ENCODE data around the gene KLF7. TPM values are rescaled to one million over a fixed set of nuclear protein-coding genes. Genes with fewer than 3 reads are reported as not detected.

The KLF7 gene
- total and polyA plus RNA-seq, 5 donors from 2014 or later, result 5.9 to 64.3 (median 9.3) TPM

DNA sequence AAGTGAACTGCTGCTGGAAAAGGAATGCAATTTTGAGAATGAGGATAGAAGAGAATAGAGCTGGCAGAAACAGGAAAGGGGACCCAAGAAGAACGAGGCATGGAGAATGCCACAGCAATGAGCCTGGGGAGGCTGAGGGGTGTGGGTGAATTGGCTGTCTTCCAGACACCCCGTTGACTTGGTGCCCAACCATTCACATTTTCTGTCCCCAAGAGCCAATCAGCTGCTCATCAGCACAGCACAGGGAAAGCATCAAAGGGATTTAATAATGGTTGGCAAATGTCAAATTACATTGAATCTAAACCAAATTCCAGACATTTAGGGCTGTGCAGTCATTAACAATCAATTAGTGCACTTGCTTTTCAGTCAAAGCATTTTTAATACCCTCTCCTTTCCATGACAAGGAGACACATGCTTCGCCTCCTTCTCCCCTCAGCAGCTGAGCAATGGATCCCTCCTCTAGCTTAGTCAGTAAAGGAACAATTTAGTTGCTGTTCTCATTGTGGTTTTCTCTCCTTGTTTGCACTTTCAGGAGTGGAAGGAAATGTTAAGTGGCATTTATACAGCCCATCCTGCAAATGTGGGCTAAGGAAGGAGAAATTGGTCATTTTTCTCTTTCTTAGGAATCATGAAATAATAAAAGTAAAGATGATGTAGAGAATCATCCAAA is 98.8 kb downstream of the KLF7 start:
- no peak for ATAC-seq (ENCODE audit: low read depth in 2 of 2)
- DNase-seq, result no peak
- no peaks in the 10 kb centered on the region for H3K36me3 ChIP-seq (ENCODE audit: control insufficient read depth, insufficient read depth, low read length)
- peaks cover 2% of the 10 kb centered on the region for H3K27me3 ChIP-seq (ENCODE audit: control insufficient read depth, insufficient read depth, low read length)
- no peaks in the 10 kb centered on the region for H3K9me3 ChIP-seq (ENCODE audit: control insufficient read depth in 2 of 2, low read length in 2 of 2)
- no peak overlapping the region for H3K4me3 ChIP-seq (ENCODE audit: low read depth, low read length)
- Mint-ChIP-seq H3K27me3 (peaks cover 19% of the 10 kb centered on the region), H3K36me3 (no peaks in the 10 kb centered on the region), H3K4me1 (peaks cover 0 to 2% (median 0%) of the 10 kb centered on the region in 4 donors), H3K9me3 (peaks cover 0 to 6% (median 0%) of the 10 kb centered on the region in 7 donors), H3K4me3 (no peak overlapping the region), H3K27ac (no peak overlapping the region)
- H3K4me1 ChIP-seq (ENCODE audit: control insufficient read depth, insufficient read depth, low read length, poor library complexity, severe bottlenecking), result no peaks in the 10 kb centered on the region
- H3K27ac ChIP-seq (ENCODE audit: insufficient read depth, low read length, poor library complexity, severe bottlenecking), result no peak overlapping the region

DNA sequence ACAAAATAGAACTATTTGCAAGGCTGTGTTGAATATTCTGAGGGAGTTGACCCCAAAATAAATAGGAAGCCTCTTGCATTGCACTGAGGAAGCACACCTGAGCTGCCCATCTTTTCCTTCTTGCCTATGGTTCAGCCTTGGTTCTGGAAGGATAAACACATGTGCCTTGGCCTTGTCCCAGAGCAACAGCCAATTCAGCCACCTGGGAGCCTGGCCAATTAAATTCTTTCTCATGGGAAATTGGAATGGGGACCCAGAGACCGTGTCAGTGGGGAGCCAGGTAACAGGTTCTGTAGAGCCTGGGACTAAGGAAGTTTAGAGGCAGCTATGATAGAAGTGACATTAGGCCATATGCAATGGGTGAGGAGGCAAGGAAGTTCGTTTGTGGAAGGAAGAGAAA is 99.6 kb downstream of the KLF7 start:
- no peaks in the 10 kb centered on the region for H3K4me1 ChIP-seq (ENCODE audit: control insufficient read depth, insufficient read depth, low read length, poor library complexity, severe bottlenecking)
- peaks cover 2% of the 10 kb centered on the region for H3K27me3 ChIP-seq (ENCODE audit: control insufficient read depth, insufficient read depth, low read length)
- H3K4me3 Mint-ChIP-seq, result no peak overlapping the region
- no peaks in the 10 kb centered on the region for H3K36me3 Mint-ChIP-seq
- ATAC-seq (ENCODE audit: low read depth in 2 of 2), result no peak
- no peak overlapping the region for H3K27ac Mint-ChIP-seq
- peaks cover 0 to 6% (median 0%) of the 10 kb centered on the region in 7 donors for H3K9me3 Mint-ChIP-seq
- H3K27me3 Mint-ChIP-seq, result peaks cover 17% of the 10 kb centered on the region
- no peak overlapping the region for H3K4me3 ChIP-seq (ENCODE audit: low read depth, low read length)
- H3K9me3 ChIP-seq (ENCODE audit: control insufficient read depth in 2 of 2, low read length in 2 of 2), result no peaks in the 10 kb centered on the region
- H3K27ac ChIP-seq (ENCODE audit: insufficient read depth, low read length, poor library complexity, severe bottlenecking), result no peak overlapping the region
- H3K4me1 Mint-ChIP-seq, result peaks cover 0 to 2% (median 0%) of the 10 kb centered on the region in 4 donors
- H3K36me3 ChIP-seq (ENCODE audit: control insufficient read depth, insufficient read depth, low read length), result no peaks in the 10 kb centered on the region
- DNase-seq, result no peak

DNA sequence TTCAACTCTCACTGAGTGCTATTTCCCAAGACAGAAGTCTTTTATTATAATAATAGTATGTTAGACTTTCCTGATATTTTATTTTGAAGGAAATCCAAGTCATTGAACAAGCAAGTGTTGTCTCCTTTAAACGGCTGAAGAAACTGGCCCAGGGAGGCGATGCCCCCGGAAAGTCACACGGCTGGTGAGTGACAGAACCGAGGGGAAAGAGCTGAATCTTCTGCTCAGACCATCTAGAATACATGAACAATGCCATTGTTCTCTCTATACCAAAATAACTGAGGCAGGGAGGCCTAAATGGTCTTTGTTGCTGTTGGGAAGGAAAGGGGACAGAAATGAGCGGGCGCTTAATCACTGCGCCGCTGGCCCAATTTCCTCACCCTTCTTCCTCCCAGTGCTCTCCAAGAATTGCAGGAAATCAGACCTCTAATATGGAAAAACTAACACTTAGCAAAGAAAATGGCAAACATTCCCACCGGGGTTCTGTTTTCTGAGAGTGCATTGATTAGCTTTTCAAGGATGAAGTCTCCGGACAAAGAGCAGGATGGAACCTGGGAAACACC is 101.5 kb downstream of the KLF7 start:
- Mint-ChIP-seq H3K4me3 (no peak overlapping the region), H3K4me1 (peaks cover 0 to 2% (median 0%) of the 10 kb centered on the region in 4 donors), H3K36me3 (no peaks in the 10 kb centered on the region), H3K9me3 (peaks cover 0 to 6% (median 0%) of the 10 kb centered on the region in 7 donors), H3K27me3 (peaks cover 15% of the 10 kb centered on the region), H3K27ac (no peak overlapping the region)
- no peaks in the 10 kb centered on the region for H3K36me3 ChIP-seq (ENCODE audit: control insufficient read depth, insufficient read depth, low read length)
- DNase-seq (no peak), ATAC-seq (ENCODE audit: low read depth in 2 of 2) (no peak)
- H3K27me3 ChIP-seq (ENCODE audit: control insufficient read depth, insufficient read depth, low read length), result peaks cover 4% of the 10 kb centered on the region
- H3K9me3 ChIP-seq (ENCODE audit: control insufficient read depth in 2 of 2, low read length in 2 of 2), result no peaks in the 10 kb centered on the region
- no peaks in the 10 kb centered on the region for H3K4me1 ChIP-seq (ENCODE audit: control insufficient read depth, insufficient read depth, low read length, poor library complexity, severe bottlenecking)
- H3K4me3 ChIP-seq (ENCODE audit: low read depth, low read length), result no peak overlapping the region
- H3K27ac ChIP-seq (ENCODE audit: insufficient read depth, low read length, poor library complexity, severe bottlenecking), result no peak overlapping the region

DNA sequence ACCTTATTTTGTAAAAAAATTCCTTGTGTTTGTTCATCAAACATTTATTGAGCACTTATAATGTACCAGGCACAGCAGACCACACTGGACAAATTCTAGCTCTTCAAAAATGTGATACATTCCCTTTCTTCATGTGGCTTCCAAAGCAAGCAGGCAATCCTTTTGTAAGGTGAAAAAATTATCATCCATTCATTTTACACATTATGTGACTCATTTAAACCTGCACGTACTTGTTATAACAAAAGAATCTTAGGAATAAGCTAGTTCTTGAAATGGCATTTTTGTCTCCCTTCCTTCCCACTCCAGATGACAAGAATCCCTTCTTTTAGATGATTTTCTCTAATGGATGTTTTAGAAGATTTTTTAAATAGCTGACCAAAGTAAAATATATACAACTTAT is 104.6 kb downstream of the KLF7 start:
- no peak overlapping the region for H3K4me3 ChIP-seq (ENCODE audit: low read depth, low read length)
- H3K4me1 ChIP-seq (ENCODE audit: control insufficient read depth, insufficient read depth, low read length, poor library complexity, severe bottlenecking), result no peaks in the 10 kb centered on the region
- H3K27ac Mint-ChIP-seq, result no peak overlapping the region
- peaks cover 0 to 8% (median 0%) of the 10 kb centered on the region in 7 donors for H3K9me3 Mint-ChIP-seq
- ATAC-seq (ENCODE audit: low read depth in 2 of 2) (no peak), DNase-seq (no peak)
- no peaks in the 10 kb centered on the region for H3K36me3 ChIP-seq (ENCODE audit: control insufficient read depth, insufficient read depth, low read length)
- peaks cover 22% of the 10 kb centered on the region for H3K27me3 Mint-ChIP-seq
- H3K27ac ChIP-seq (ENCODE audit: insufficient read depth, low read length, poor library complexity, severe bottlenecking), result no peak overlapping the region
- no peaks in the 10 kb centered on the region for H3K36me3 Mint-ChIP-seq
- H3K27me3 ChIP-seq (ENCODE audit: control insufficient read depth, insufficient read depth, low read length), result peaks cover 7% of the 10 kb centered on the region
- no peaks in the 10 kb centered on the region for H3K4me1 Mint-ChIP-seq
- H3K4me3 Mint-ChIP-seq, result no peak overlapping the region
- H3K9me3 ChIP-seq (ENCODE audit: control insufficient read depth in 2 of 2, low read length in 2 of 2), result no peaks in the 10 kb centered on the region

DNA sequence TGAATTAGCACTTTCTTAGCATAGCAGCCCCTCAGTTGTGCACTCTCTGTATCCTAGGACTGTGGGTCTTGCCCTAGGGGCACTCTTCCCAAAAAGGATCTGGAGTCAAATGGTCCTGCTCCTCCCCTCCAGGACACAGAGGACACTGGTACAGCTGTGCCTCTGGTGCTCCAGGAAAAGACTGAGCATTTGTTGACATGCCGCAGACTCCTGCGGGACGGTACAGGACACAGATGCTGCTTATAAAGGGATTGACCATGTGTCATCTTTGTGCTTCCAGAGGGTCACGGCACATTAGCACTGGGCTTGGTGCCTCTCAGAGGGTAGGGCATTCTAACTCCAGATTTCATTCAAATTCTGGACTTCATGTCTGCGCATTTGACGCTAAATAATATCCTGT is 110.5 kb downstream of the KLF7 start:
- peaks cover 0 to 5% (median 2%) of the 10 kb centered on the region in 7 donors for H3K9me3 Mint-ChIP-seq
- Histone ChIP-seq H3K4me1 (ENCODE audit: control insufficient read depth, insufficient read depth, low read length, poor library complexity, severe bottlenecking) (no peaks in the 10 kb centered on the region), H3K27me3 (ENCODE audit: control insufficient read depth, insufficient read depth, low read length) (peaks cover 4% of the 10 kb centered on the region), H3K27ac (ENCODE audit: insufficient read depth, low read length, poor library complexity, severe bottlenecking) (no peak overlapping the region), H3K9me3 (ENCODE audit: control insufficient read depth in 2 of 2, low read length in 2 of 2) (no peaks in the 10 kb centered on the region), H3K36me3 (ENCODE audit: control insufficient read depth, insufficient read depth, low read length) (no peaks in the 10 kb centered on the region), H3K4me3 (ENCODE audit: low read depth, low read length) (no peak overlapping the region)
- H3K4me3 Mint-ChIP-seq, result no peak overlapping the region
- H3K36me3 Mint-ChIP-seq, result no peaks in the 10 kb centered on the region
- DNase-seq, result no peak
- peaks cover 18% of the 10 kb centered on the region for H3K27me3 Mint-ChIP-seq
- H3K27ac Mint-ChIP-seq, result no peak overlapping the region
- ATAC-seq (ENCODE audit: low read depth in 2 of 2), result no peak
- H3K4me1 Mint-ChIP-seq, result no peaks in the 10 kb centered on the region

DNA sequence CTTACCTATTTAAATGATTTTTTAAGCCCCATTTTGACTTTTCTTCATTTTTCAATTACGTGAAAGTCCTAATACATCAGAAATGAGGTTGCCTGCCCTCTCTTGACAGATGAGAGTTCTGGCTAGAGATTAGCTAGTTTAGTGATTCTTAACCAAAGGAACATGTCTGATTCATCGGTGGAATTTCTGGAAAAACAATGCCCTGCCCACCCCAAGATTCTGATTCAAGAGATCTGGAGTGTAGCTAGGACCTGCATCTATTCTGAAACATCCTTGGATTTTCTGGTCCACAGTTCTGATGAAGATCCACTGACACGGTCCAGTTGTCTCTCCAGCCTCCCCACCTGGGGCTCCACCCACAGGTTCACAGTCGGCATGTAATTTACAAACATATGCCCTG is 111.2 kb downstream of the KLF7 start:
- H3K9me3 ChIP-seq (ENCODE audit: control insufficient read depth in 2 of 2, low read length in 2 of 2), result no peaks in the 10 kb centered on the region
- no peaks in the 10 kb centered on the region for H3K36me3 ChIP-seq (ENCODE audit: control insufficient read depth, insufficient read depth, low read length)
- H3K4me1 ChIP-seq (ENCODE audit: control insufficient read depth, insufficient read depth, low read length, poor library complexity, severe bottlenecking), result no peaks in the 10 kb centered on the region
- Mint-ChIP-seq H3K27me3 (peaks cover 18% of the 10 kb centered on the region), H3K27ac (no peak overlapping the region), H3K36me3 (no peaks in the 10 kb centered on the region), H3K4me1 (no peaks in the 10 kb centered on the region), H3K4me3 (no peak overlapping the region), H3K9me3 (peaks cover 0 to 5% (median 2%) of the 10 kb centered on the region in 7 donors)
- H3K4me3 ChIP-seq (ENCODE audit: low read depth, low read length), result no peak overlapping the region
- no peak for ATAC-seq (ENCODE audit: low read depth in 2 of 2)
- H3K27me3 ChIP-seq (ENCODE audit: control insufficient read depth, insufficient read depth, low read length), result peaks cover 3% of the 10 kb centered on the region
- no peak overlapping the region for H3K27ac ChIP-seq (ENCODE audit: insufficient read depth, low read length, poor library complexity, severe bottlenecking)
- no peak for DNase-seq

DNA sequence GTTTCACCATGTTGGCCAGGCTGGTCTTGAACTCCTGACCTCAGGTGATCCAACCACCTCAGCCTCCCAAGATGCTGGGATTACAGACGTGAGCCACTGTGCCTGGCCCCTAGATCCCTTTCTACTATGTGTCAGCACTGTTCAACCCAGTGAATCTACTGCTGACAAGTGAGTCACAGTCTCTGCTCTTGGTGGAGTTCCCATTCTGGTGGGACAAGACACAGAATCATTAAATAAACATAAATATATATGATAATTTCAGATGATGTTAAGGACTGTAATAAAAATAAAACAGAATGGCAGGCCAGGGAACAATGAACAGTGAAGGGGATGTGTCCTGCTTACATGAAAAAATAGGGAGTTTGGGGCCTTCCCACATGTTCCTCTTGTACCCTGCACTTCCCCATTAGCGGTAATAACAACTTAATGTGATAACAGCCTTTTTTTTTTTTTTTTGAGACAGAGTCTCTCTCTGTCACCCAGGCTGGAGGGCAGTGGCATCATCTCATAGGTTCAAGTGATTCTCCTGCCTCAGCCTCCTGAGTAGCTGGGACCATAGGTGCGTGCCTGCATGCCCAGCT is 114.3 kb downstream of the KLF7 start:
- peaks cover 0 to 3% (median 0%) of the 10 kb centered on the region in 7 donors for H3K9me3 Mint-ChIP-seq
- Histone ChIP-seq H3K27ac (ENCODE audit: insufficient read depth, low read length, poor library complexity, severe bottlenecking) (no peak overlapping the region), H3K27me3 (ENCODE audit: control insufficient read depth, insufficient read depth, low read length) (no peaks in the 10 kb centered on the region), H3K4me3 (ENCODE audit: low read depth, low read length) (no peak overlapping the region), H3K9me3 (ENCODE audit: control insufficient read depth in 2 of 2, low read length in 2 of 2) (no peaks in the 10 kb centered on the region), H3K36me3 (ENCODE audit: control insufficient read depth, insufficient read depth, low read length) (no peaks in the 10 kb centered on the region), H3K4me1 (ENCODE audit: control insufficient read depth, insufficient read depth, low read length, poor library complexity, severe bottlenecking) (peaks cover 9% of the 10 kb centered on the region)
- H3K36me3 Mint-ChIP-seq, result no peaks in the 10 kb centered on the region
- H3K4me3 Mint-ChIP-seq, result peak overlapping the region in 1 of 4 donors; percentile 16
- ATAC-seq (ENCODE audit: low read depth in 2 of 2) (no peak), DNase-seq (no peak)
- peaks cover 6 to 10% (median 7%) of the 10 kb centered on the region in 4 donors for H3K4me1 Mint-ChIP-seq
- H3K27me3 Mint-ChIP-seq, result peaks cover 7% of the 10 kb centered on the region
- no peak overlapping the region for H3K27ac Mint-ChIP-seq
